CD8-positive, alpha-beta memory T cell (primary cell): ENCODE results near the gene CCDC107. TPM values are rescaled to one million over a fixed set of nuclear protein-coding genes. Genes with fewer than 3 reads are reported as not detected.

ENCODE experiments used
- CTCF ChIA-PET: fragments of 350-600 bp; sonication (Branson Sonifier 250); formaldehyde crosslinking; loops from one replicate; lab custom pipeline; 2021; ENCODE audit warnings: antibody characterized with exemption; lab: Charles Lee
- POLR2A ChIA-PET: fragments of 350-600 bp; sonication (Branson Sonifier 250); formaldehyde crosslinking; loops from one replicate; lab custom pipeline; 2021; ENCODE audit warnings: antibody characterized with exemption; lab: Charles Lee
- DNase-seq, 5 donors: peaks; one replicate each; pipeline versions ENCODE4 v3.0.0 to v3.0.0-alpha.2; 2020 to 2022; ENCODE audit warnings: mixed read lengths in 1 of 5
- H3K27ac ChIP-seq: one replicate; pipeline ENCODE4 v1.7.0; 2013; ENCODE audit warnings: low read depth, mild to moderate bottlenecking, low read length, moderate library complexity
- H3K27me3 ChIP-seq: 2 replicates; pipeline ENCODE4 v1.7.0; 2013; ENCODE audit warnings: low read length, mild to moderate bottlenecking; ENCODE audit not compliant: insufficient read depth, poor library complexity, severe bottlenecking
- H3K36me3 ChIP-seq: 2 replicates; pipeline ENCODE4 v1.7.0; 2013; ENCODE audit warnings: mild to moderate bottlenecking, low read length, moderate library complexity; ENCODE audit not compliant: insufficient read depth
- H3K4me1 ChIP-seq: 2 replicates; pipeline ENCODE4 v1.7.0; 2013; ENCODE audit warnings: mild to moderate bottlenecking, low read length, moderate library complexity; ENCODE audit not compliant: insufficient read depth
- H3K4me3 ChIP-seq: 2 replicates; pipeline ENCODE4 v1.7.0; 2013; ENCODE audit warnings: mild to moderate bottlenecking, low read length
- H3K9me3 ChIP-seq: 2 replicates; pipeline ENCODE4 v1.7.0; 2013; ENCODE audit warnings: mild to moderate bottlenecking, low read length
- H3K27ac Mint-ChIP-seq, 8 donors: one replicate each; pipeline ENCODE4 v1.8.0; 2020 to 2021; ENCODE audit warnings: mixed read lengths in 8 of 8, mild to moderate bottlenecking in 6 of 8, inconsistent platforms in 3 of 8, moderate library complexity in 3 of 8
- H3K27me3 Mint-ChIP-seq, 2 donors: one replicate each; pipeline ENCODE4 v1.8.0; 2020 to 2021; ENCODE audit warnings: mixed read lengths in 2 of 2, mild to moderate bottlenecking in 1 of 2, moderate library complexity in 1 of 2
- H3K36me3 Mint-ChIP-seq, 3 donors: one replicate each; pipeline ENCODE4 v1.8.0; 2020 to 2021; ENCODE audit warnings: mixed read lengths in 3 of 3, inconsistent platforms in 1 of 3, mild to moderate bottlenecking in 1 of 3
- H3K4me1 Mint-ChIP-seq, 3 donors: one replicate each; pipeline ENCODE4 v1.8.0; 2020 to 2021; ENCODE audit warnings: mixed read lengths in 3 of 3, inconsistent platforms in 1 of 3, mild to moderate bottlenecking in 1 of 3
- H3K4me3 Mint-ChIP-seq, 7 donors: one replicate each; pipeline ENCODE4 v1.8.0; 2020 to 2021; ENCODE audit warnings: mixed read lengths in 7 of 7, mild to moderate bottlenecking in 6 of 7, moderate library complexity in 4 of 7, inconsistent platforms in 2 of 7
- H3K9me3 Mint-ChIP-seq, 5 donors: one replicate each; pipeline ENCODE4 v1.8.0; 2020 to 2022; ENCODE audit warnings: mixed read lengths in 5 of 5, mild to moderate bottlenecking in 3 of 5, moderate library complexity in 2 of 5, inconsistent platforms in 1 of 5
- polyA plus RNA-seq: library from polyadenylated mRNA; unstranded; fragments of 300-500 nt; fragmentation: Illumina TruSeq; gene quantifications from one replicate; pipeline ENCODE4 v1.2.3, GENCODE V29; 2021
- total RNA-seq, 2 experiments: library from RNA; stranded (reverse); gene quantifications; one replicate each; pipeline ENCODE4 v1.2.3, GENCODE V29; 2021

The CCDC107 gene
- total and polyA plus RNA-seq, 3 experiments from 2014 or later: 18.5 to 105 (median 20.0) TPM

- peaks cover 10% of the 10 kb centered on the region for H3K36me3 ChIP-seq
- Mint-ChIP-seq H3K36me3 (peaks cover 11 to 29% (median 13%) of the 10 kb centered on the region in 3 donors), H3K4me1 (peaks cover 74 to 93% (median 89%) of the 10 kb centered on the region in 3 donors), H3K27me3 (peaks cover 4 to 10% of the 10 kb centered on the region in 2 donors), H3K9me3 (peaks cover 0 to 6% (median 4%) of the 10 kb centered on the region in 5 donors), H3K4me3 (peak overlapping the region; percentile 72 to 91 (median 84)), H3K27ac (peak overlapping the region; percentile 83 to 100 (median 99))
- H3K4me1 ChIP-seq: peaks cover 70% of the 10 kb centered on the region
- no peaks in the 10 kb centered on the region for H3K9me3 ChIP-seq
- DNase-seq: peak in 4 of 5 donors; percentile 28 to 68 (median 53)
- ChIA-PET CTCF (interaction anchor here (0.9 to 10.0 kb wide), 10 partner anchors 16 to 221 kb away, joined by 3 to 162 read pairs (median 4); partner anchors contain the start of genes CREB3, SIT1 and TLN1), POLR2A (interaction anchor here (1.1 to 1.2 kb wide), 2 partner anchors 15 to 58 kb away, joined by 3 read pairs; no protein-coding TSS in a partner anchor)
- peak overlapping the region; percentile 24 for H3K4me3 ChIP-seq
- peak overlapping the region; percentile 7 for H3K27ac ChIP-seq
- no peaks in the 10 kb centered on the region for H3K27me3 ChIP-seq
Observed at GRCh38 chr9:35661756-35662350, 3.8 kb downstream of the CCDC107 start.

GRCh38 chr9:35662437-35662836 is 4.3 kb downstream of the CCDC107 start:
- H3K9me3 Mint-ChIP-seq: peaks cover 0 to 6% (median 4%) of the 10 kb centered on the region in 5 donors
- ChIA-PET POLR2A (interaction anchor here (1.1 kb wide), 1 partner anchor 59 kb away, joined by 3 read pairs; no protein-coding TSS in a partner anchor), CTCF (interaction anchor here (1.2 to 10.0 kb wide), 5 partner anchors 16 to 220 kb away, joined by 3 to 162 read pairs (median 5); partner anchors contain the start of gene SIT1)
- peaks cover 4 to 10% of the 10 kb centered on the region in 2 donors for H3K27me3 Mint-ChIP-seq
- Histone ChIP-seq H3K27me3 (no peaks in the 10 kb centered on the region), H3K36me3 (peaks cover 10% of the 10 kb centered on the region), H3K4me3 (peak overlapping the region; percentile 24), H3K27ac (peak overlapping the region; percentile 7), H3K4me1 (peaks cover 64% of the 10 kb centered on the region), H3K9me3 (no peaks in the 10 kb centered on the region)
- H3K4me1 Mint-ChIP-seq: peaks cover 68 to 87% (median 83%) of the 10 kb centered on the region in 3 donors
- peak overlapping the region; percentile 83 to 100 (median 99) for H3K27ac Mint-ChIP-seq
- peak overlapping the region; percentile 18 to 91 (median 84) for H3K4me3 Mint-ChIP-seq
- H3K36me3 Mint-ChIP-seq: peaks cover 11 to 29% (median 13%) of the 10 kb centered on the region in 3 donors
- DNase-seq: no peak

- no peaks in the 10 kb centered on the region for H3K27me3 ChIP-seq
- H3K27ac ChIP-seq: peak within 1 kb of the TSS; percentile 39
- Mint-ChIP-seq H3K27me3 (peaks cover 0 to 2% of the 10 kb centered on the region in 2 donors), H3K4me1 (peaks cover 53 to 68% (median 64%) of the 10 kb centered on the region in 3 donors), H3K36me3 (peaks cover 5 to 18% (median 13%) of the 10 kb centered on the region in 3 donors), H3K4me3 (peak within 1 kb of the TSS; percentile 87 to 91 (median 89)), H3K9me3 (no peaks in the 10 kb centered on the region), H3K27ac (peak within 1 kb of the TSS; percentile 73 to 100 (median 97))
- H3K4me3 ChIP-seq: peak within 1 kb of the TSS; percentile 84
- no peaks in the 10 kb centered on the region for H3K9me3 ChIP-seq
- H3K36me3 ChIP-seq: peaks cover 10% of the 10 kb centered on the region
- DNase-seq: peak; percentile 60 to 79 (median 71)
- POLR2A ChIA-PET: interaction anchor here (0.8 to 2.1 kb wide), 6 partner anchors 18 to 562 kb away, joined by 3 to 6 read pairs (median 4); partner anchors contain the start of genes CREB3, STOML2, TESK1 and TLN1
- CTCF ChIA-PET: interaction anchor here (0.7 to 8.6 kb wide), 16 partner anchors 7 to 92 kb away, joined by 3 to 82 read pairs (median 6); partner anchors contain the start of genes CCDC107 and RMRP
- H3K4me1 ChIP-seq: peaks cover 52% of the 10 kb centered on the region
Observed at GRCh38 chr9:35664531-35665470, 6.7 kb downstream of the CCDC107 start, which contains the start of gene ARHGEF39. TSS of gene ARHGEF39 (minus strand) at chr9:35665195. CDS start at chr9:35665169, 26 bp downstream.

GRCh38 chr9:35665471-35665818 is 7.4 kb downstream of the CCDC107 start:
- ChIA-PET CTCF (interaction anchor here (0.7 to 8.6 kb wide), 10 partner anchors 8 to 62 kb away, joined by 3 to 82 read pairs (median 8); partner anchors contain the start of genes CCDC107 and RMRP), POLR2A (interaction anchor here (1.1 to 2.1 kb wide), 2 partner anchors 60 to 67 kb away, joined by 4 to 6 read pairs; partner anchors contain the start of genes CREB3, TESK1 and TLN1)
- Histone ChIP-seq H3K36me3 (peaks cover 5% of the 10 kb centered on the region), H3K9me3 (no peaks in the 10 kb centered on the region), H3K4me1 (peaks cover 46% of the 10 kb centered on the region), H3K4me3 (peak overlapping the region; percentile 84), H3K27me3 (no peaks in the 10 kb centered on the region), H3K27ac (peak overlapping the region; percentile 39)
- no peak for DNase-seq
- Mint-ChIP-seq H3K4me1 (peaks cover 47 to 62% (median 58%) of the 10 kb centered on the region in 3 donors), H3K4me3 (peak overlapping the region; percentile 87 to 91 (median 89)), H3K27me3 (peaks cover 0 to 2% of the 10 kb centered on the region in 2 donors), H3K36me3 (peaks cover 2 to 12% (median 10%) of the 10 kb centered on the region in 3 donors), H3K27ac (peak overlapping the region; percentile 73 to 100 (median 96)), H3K9me3 (no peaks in the 10 kb centered on the region)

GRCh38 chr9:35666045-35666444 is 8.0 kb downstream of the CCDC107 start:
- H3K4me1 ChIP-seq: peaks cover 40% of the 10 kb centered on the region
- no peak for DNase-seq
- H3K4me3 ChIP-seq: no peak overlapping the region
- Mint-ChIP-seq H3K4me1 (peaks cover 41 to 56% (median 52%) of the 10 kb centered on the region in 3 donors), H3K4me3 (peak overlapping the region in 6 of 7 donors; percentile 16 to 91 (median 68)), H3K9me3 (no peaks in the 10 kb centered on the region), H3K36me3 (peaks cover 2 to 6% (median 5%) of the 10 kb centered on the region in 3 donors), H3K27me3 (peaks cover 0 to 2% of the 10 kb centered on the region in 2 donors), H3K27ac (peak overlapping the region in 5 of 8 donors; percentile 10 to 78 (median 45))
- CTCF ChIA-PET: interaction anchor here (1.6 to 8.6 kb wide), 8 partner anchors 8 to 62 kb away, joined by 3 to 82 read pairs (median 10); partner anchors contain the start of genes CCDC107 and RMRP
- POLR2A ChIA-PET: interaction anchor here (2.1 kb wide), 1 partner anchor 66 kb away, joined by 6 read pairs; the partner anchor contains the start of genes CREB3 and TLN1
- no peaks in the 10 kb centered on the region for H3K9me3 ChIP-seq
- H3K27ac ChIP-seq: no peak overlapping the region
- H3K36me3 ChIP-seq: no peaks in the 10 kb centered on the region
- H3K27me3 ChIP-seq: no peaks in the 10 kb centered on the region

GRCh38 chr9:35666549-35666948 is 8.5 kb downstream of the CCDC107 start:
- Mint-ChIP-seq H3K36me3 (peaks cover 2 to 4% (median 3%) of the 10 kb centered on the region in 3 donors), H3K27me3 (peaks cover 0 to 2% of the 10 kb centered on the region in 2 donors), H3K4me1 (peaks cover 37 to 51% (median 46%) of the 10 kb centered on the region in 3 donors), H3K27ac (peak overlapping the region in 4 of 8 donors; percentile 10 to 78 (median 22)), H3K4me3 (peak overlapping the region in 3 of 7 donors; percentile 6 to 29 (median 28)), H3K9me3 (no peaks in the 10 kb centered on the region)
- H3K9me3 ChIP-seq: no peaks in the 10 kb centered on the region
- H3K27me3 ChIP-seq: no peaks in the 10 kb centered on the region
- no peak overlapping the region for H3K27ac ChIP-seq
- no peak for DNase-seq
- no peaks in the 10 kb centered on the region for H3K36me3 ChIP-seq
- POLR2A ChIA-PET: no interaction called here
- H3K4me1 ChIP-seq: peaks cover 35% of the 10 kb centered on the region
- H3K4me3 ChIP-seq: no peak overlapping the region
- CTCF ChIA-PET: interaction anchor here (1.6 to 8.6 kb wide), 5 partner anchors 9 to 58 kb away, joined by 3 to 82 read pairs (median 11); partner anchors contain the start of genes CCDC107 and RMRP

GRCh38 chr9:35667939-35668338 is 9.8 kb downstream of the CCDC107 start:
- POLR2A ChIA-PET: no interaction called here
- Mint-ChIP-seq H3K4me1 (peaks cover 23 to 37% (median 33%) of the 10 kb centered on the region in 3 donors), H3K27me3 (peaks cover 0 to 2% of the 10 kb centered on the region in 2 donors), H3K9me3 (no peaks in the 10 kb centered on the region), H3K36me3 (no peaks in the 10 kb centered on the region), H3K27ac (no peak overlapping the region), H3K4me3 (peak overlapping the region in 1 of 7 donors; percentile 12)
- CTCF ChIA-PET: interaction anchor here (2.8 to 8.6 kb wide), 2 partner anchors 10 to 27 kb away, joined by 11 to 82 read pairs; partner anchors contain the start of genes CCDC107 and RMRP
- Histone ChIP-seq H3K27me3 (no peaks in the 10 kb centered on the region), H3K36me3 (no peaks in the 10 kb centered on the region), H3K4me3 (no peak overlapping the region), H3K9me3 (no peaks in the 10 kb centered on the region), H3K4me1 (peaks cover 21% of the 10 kb centered on the region), H3K27ac (no peak overlapping the region)
- DNase-seq: no peak
